ENCODE data around the gene RPUSD4.

RPUSD4 gene

GRCh38 chr11:126212089-126212660 is 725 bp upstream of the RPUSD4 start:
- no peak for DNase-seq (ENCODE audit: low read depth, low spot score)

DNA sequence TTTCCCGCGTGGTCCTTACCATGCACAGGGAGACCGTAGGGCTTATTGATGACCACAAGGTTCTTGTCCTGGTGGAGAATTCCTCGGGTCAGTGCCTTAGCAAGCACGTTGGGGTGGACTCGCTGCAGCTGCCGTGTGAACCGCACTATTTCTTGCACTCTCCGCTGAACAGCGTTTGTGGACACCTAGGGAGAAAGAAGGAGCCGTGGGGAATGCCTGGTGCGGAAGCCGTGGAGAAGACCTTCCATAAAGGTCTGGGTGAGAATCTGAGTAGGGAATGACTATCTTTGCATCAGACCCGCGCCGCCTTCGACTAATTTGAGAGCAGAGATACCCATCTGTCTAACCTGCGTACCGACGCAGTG is 597 bp downstream of the RPUSD4 start:
- no peak for DNase-seq (ENCODE audit: low read depth, low spot score)

DNA sequence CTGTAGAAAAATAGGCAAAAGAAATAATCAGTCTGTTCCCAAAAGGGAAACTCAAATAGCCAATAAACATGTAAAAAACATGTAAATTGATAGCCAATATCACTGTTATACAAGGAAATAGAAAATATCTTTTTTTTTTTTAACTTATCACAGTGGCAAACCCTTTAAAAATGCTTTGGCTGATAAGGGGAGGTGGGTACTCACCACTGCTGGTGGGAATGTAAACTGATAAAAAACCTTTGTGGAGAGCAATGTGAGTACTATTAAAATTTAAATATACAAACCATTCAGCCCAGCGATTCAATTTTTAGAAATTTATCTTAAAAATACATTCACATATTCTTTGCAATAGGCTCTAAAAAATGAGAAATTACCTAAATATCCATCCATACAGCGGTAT is 3.6 kb downstream of the RPUSD4 start:
- DNase-seq (ENCODE audit: low read depth, low spot score) = no peak

- no peak for DNase-seq (ENCODE audit: low read depth, low spot score)
Measured at GRCh38 chr11:126205359-126205758, 6.1 kb downstream of the RPUSD4 start.

DNA sequence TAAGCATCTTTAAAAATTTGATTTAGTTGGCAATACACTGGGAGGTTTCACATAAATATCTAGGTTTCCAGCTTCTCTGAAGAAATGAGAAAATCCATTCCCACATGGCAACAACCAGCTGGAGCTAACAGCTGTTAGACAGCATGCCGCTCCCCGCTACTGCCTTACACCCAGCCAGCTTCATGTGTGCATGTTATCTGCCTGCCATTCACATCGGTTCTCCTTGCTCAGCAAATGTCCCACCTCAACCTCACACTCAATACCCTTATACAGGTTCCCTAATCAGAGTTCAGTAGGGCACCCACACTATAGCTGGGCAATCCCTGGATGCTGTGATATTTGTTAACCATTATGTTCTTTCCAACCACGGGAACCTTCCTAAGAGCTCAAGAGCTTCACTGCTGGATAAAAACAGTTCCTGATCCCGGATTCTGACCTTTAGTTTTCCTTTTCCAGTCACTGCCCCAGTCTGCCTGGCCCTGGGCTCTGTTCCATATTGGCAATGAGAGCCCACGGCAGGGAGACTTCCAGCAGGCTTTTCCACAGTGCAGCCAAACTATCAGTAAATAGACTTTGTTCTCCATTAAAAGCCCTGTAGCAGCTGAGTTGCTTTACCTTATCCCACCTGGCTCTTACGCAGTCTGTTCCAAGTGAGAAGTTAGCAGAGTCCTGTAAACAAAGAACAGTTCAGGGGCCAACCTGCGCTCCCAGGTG is 8.6 kb downstream of the RPUSD4 start:
- no peak for DNase-seq (ENCODE audit: low read depth, low spot score)

DNA sequence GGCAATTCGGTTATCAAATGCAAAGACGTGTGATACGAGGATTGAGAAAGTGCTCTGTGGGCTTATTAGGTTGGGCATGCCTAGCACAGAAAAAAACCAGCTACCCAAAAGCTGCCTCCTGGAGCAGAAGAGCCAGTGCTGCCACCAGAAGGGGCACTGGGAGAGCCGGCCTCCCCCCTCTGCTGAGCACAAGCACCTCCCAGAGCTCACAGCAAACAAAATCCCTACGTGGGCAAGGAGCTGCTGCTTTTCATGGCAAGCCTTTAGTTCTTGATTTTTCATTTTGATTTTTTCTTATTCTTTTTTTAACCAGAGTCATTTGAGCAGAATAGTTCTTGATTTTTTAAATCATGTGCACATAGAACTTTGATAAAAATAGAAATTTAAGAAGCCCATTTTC is 12.8 kb downstream of the RPUSD4 start:
- no peak for DNase-seq (ENCODE audit: low read depth, low spot score)

- DNase-seq (ENCODE audit: low read depth, low spot score) = no peak
Measured at GRCh38 chr11:126197277-126197939, 14.0 kb downstream of the RPUSD4 start.

- DNase-seq (ENCODE audit: low read depth, low spot score) = no peak
Measured at GRCh38 chr11:126195119-126195518, 16.3 kb downstream of the RPUSD4 start.

DNA sequence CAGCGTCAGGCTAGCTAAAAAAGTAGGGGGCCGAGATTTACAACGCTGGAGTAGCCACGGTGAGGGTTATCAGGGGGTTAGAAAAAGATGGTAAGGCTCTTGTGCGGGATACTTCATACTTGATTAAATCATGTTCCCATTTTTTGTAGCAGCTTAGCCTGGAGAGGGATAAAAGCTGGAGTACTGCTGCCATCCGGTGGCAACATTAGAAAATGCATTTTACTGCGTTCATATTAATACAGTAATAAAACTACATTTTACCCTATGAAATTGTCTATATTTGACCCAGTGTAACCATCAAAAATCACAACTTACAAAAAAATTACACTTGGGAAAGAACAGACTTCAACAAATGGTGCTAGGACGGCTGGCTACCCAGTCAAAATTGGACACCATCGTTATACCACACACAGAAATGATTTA is 17.3 kb downstream of the RPUSD4 start:
- DNase-seq (ENCODE audit: low read depth, low spot score) = no peak

GRCh38 chr11:126193038-126193478 is 18.4 kb downstream of the RPUSD4 start:
- DNase-seq (ENCODE audit: low read depth, low spot score) = no peak

DNA sequence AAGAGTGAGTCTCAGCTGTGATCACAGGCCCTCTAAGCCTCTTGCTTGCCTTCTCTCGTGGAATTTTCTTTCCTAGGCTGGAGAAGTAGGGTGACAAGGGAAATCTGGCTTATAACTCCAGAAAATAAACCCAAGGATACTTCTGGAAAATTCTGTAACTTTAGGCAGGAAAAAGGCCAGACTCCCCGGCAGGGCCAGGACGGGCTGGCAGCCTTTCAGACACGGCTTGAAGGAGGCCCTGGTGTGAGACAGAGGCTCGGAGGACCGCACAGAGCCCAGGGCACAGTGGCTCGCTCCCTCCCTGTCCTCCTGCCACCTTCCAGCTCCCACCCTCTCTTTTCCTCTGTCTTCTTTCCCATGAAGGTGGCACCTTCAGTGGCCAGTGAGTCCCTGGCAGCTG is 19.1 kb downstream of the RPUSD4 start:
- DNase-seq (ENCODE audit: low read depth, low spot score) = no peak

- DNase-seq (ENCODE audit: low read depth, low spot score) = no peak
Measured at GRCh38 chr11:126191379-126192073, 19.9 kb downstream of the RPUSD4 start.

DNA sequence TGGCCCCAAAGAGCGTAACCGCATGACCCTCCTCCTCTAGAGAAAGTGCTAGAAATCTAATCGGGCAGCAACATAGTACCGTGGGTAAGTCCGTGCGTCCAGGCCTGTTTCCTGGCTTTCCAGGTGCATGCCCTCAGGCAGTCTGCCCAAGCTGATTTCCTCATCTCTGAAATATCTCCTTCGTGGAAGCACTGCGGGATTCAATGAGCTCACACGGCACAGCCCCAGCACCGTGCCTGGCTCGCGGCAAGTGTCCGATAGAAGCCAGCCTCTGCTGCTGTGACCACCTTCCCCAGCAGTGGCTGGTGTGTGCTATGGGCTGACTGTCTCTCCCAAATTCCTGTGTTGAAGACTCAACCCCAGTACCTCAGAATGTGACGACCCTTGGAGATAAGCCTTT is 20.7 kb downstream of the RPUSD4 start:
- no peak for DNase-seq (ENCODE audit: low read depth, low spot score)

DNA sequence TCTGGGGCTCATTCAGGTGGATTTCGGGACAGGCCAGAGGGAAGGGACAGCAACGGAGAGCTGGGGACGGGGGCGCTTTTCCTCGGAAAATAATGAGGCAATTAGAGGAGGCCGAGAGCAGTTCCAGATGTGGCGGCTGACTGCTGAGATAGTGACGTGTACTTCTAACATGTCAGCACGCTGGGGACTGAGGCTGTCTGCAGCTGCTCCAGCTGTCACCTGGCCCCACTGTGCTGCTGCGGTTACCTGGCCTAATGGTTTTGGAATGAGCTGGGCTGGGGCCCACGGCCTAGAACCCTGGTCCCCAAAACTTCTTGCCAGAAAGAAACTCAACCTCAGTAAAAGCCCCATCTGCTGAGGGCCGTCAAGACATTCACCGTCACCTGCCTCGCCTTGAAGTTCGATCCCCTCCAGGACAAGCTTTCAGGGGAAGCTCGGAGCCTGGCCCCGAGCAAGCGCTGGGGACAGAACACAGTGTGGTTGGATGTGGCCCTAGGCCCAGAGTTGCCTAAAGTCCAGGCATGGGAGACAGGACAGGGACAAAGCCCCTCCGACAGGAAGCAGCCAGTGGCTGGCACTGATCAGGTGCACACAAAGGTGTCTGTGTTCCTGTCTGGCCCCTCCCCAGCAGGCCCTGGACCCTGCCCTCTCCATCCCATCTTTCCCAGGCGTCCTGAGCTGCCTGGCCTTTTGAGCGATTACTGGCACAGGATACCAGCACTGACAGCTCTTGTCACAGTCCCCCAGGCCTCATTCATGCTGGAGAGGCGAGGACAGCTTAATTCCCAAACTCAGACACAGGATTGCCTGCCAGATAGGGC is 22.1 kb downstream of the RPUSD4 start:
- no peak for DNase-seq (ENCODE audit: low read depth, low spot score)

DNA sequence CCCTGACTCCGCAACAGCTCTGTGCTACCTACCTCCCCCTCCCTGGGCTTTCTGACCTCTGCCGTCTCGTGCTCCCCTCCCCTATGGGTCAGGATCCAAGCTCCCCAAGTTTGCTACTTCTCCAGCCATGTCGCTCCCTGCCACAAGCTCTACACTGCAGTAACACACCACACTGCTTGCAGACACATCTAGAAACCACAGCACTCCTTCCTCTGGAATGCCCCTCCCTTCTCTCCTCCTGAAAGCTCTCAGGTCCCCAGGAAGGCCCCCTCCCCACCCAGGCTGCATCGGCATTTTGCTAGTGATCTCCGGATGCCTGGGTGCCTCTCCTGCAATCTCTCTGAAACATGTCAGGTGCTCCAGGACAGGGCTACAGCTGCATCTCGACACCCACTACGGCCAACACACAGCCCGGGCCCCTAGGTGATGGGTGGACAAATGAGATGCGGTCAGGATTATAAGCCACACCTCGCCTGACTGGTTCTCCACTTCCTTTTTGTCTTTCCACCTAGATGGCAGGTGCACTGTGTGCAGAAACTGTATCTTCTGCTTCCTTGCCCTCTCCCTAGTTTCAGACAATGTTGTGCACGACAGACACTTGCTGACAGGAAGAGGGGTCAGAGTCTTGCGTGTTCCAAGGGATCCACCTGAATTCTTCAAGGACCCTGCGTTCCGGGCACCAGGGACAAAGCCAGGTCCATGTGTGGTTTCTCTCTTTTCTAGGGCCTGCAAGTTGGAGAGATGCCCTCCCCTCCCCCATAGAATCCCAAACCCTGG is 22.9 kb downstream of the RPUSD4 start:
- DNase-seq (ENCODE audit: low read depth, low spot score) = no peak

- no peak for DNase-seq (ENCODE audit: low read depth, low spot score)
Measured at GRCh38 chr11:126186708-126187529, 24.5 kb downstream of the RPUSD4 start.

DNA sequence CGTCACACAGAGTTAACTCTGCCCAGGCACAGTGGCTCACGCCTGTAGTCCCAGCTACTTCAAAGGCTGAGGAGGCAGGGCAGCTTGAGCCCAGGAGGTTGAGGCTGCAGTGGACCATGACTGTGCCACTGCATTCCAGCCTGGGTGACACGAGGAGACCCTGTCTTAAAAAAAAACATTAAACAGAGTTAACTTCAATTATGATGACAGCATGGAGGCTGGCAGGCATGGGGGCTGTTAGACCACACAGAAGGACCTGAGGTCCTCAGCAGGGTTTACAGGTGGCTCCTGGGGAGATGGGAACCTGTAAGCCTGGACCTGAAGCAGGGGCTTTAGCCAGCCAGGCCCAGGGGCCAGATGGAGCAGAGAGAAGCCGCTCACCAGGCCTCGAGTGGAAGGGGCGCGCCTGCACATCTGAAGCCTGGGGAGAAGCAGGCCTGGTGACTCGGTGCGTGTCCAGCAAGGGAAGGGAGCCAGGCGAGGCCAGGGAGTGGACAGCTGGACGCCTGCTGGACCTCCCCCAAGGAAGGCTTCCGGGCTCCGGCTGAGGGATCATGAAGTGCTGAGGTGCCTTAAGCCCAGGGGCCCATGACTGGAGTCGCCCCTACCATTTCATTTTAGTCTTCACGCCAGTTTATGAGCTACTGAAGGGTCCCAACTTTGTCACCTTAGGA is 25.3 kb downstream of the RPUSD4 start:
- DNase-seq (ENCODE audit: low read depth, low spot score) = no peak

DNA sequence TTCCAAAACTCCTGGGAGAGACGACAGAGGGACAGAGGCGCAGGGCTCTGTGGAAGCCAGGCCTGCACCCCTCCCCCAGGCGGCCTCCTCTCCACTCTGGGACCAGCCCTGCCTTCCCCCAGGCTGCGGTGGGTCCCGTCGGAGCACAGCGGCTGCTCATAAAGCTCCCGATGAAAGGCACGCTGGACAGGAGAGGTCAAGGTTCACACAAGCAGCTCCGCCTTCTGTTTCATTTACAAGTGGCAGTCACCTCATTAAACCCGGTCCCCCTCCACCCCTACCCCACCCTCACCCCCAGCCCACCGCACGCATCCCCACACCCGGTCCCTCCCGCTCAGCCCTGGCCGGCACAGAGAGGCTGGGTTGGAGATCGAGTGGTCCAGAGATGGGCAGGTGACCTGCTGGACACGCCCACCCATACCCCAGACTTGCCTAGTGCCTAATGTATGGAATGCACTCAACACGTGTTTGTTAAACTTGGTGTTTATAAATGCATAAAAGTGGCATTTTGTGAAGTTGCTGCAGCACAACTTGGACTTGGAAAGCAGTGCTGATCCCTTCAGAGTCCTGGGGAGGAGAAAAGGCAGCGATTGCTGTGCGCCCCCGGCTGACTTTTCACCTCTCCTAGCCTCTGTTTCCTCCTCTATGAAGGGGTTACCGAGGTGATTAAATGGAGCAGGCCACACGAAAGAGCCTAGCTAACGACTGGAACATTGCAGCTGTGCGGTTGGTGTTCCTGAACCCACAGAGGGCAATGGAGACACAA is 26.0 kb downstream of the RPUSD4 start:
- no peak for DNase-seq (ENCODE audit: low read depth, low spot score)
